PFSK-1 (cell line): Measurements from ENCODE around the gene DIP2C.
A peak's percentile ranks its signal among the peaks of the same experiment; 100 is the strongest.

Experiments
- FOXP2 ChIP-seq: optimal IDR thresholded peaks from 2 replicates; pipeline ENCODE3; 2011; ENCODE audit warnings: borderline replicate concordance, control low read depth, inconsistent platforms; ENCODE audit not compliant: insufficient read depth; ENCODE audit errors: extremely low read length, extremely low read depth
- POLR2AphosphoS5 ChIP-seq: IDR thresholded peaks from 2 replicates; pipeline ENCODE4 v1.6.1; 2012; ENCODE audit warnings: low read depth, mild to moderate bottlenecking, control low read depth, low read length, moderate library complexity
- SIN3A ChIP-seq: IDR thresholded peaks from 2 replicates; pipeline ENCODE4 v1.6.1; 2012; ENCODE audit warnings: mild to moderate bottlenecking, low read length, moderate library complexity, borderline replicate concordance; ENCODE audit not compliant: insufficient read depth
- TAF1 ChIP-seq: IDR thresholded peaks from 2 replicates; pipeline ENCODE4 v1.6.1; 2012; ENCODE audit warnings: low read length, control low read depth, borderline replicate concordance; ENCODE audit not compliant: insufficient read depth
- TF ChIP-seq, protein P1 (sequence below), 2 experiments: IDR thresholded peaks; 2 replicates each; pipeline versions ENCODE4 v1.6.1 to v1.8.0; 2011 to 2012; ENCODE audit warnings: low read depth in 2 of 2, low read length in 2 of 2, control low read depth in 1 of 2, inconsistent platforms in 1 of 2, mild to moderate bottlenecking in 1 of 2, moderate library complexity in 1 of 2; ENCODE audit not compliant: insufficient read depth in 1 of 2

The DIP2C gene

DNA sequence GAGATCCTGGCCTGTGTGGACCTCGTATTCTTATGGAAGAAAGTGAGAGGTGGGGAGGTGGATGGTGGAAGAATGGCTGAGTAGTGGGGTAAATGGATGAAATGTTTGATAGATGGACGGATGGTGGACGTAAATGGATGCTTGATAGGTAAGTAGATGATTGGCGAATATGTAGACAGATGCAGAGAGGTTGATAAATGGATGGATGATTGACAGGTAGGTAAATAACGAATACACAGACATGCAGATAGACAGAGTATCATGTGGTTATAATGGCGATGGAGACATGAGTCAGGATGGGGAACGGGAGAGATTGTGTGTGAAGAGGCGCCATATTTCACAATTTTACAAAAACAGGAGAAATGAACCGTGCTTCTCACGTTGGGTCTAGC lies 219.5 kb downstream of the DIP2C start:
- TF ChIP-seq TAF1 (no peak), FOXP2 (no peak), SIN3A (no peak), POLR2AphosphoS5 (no peak)
- TF ChIP-seq, protein P1, sequence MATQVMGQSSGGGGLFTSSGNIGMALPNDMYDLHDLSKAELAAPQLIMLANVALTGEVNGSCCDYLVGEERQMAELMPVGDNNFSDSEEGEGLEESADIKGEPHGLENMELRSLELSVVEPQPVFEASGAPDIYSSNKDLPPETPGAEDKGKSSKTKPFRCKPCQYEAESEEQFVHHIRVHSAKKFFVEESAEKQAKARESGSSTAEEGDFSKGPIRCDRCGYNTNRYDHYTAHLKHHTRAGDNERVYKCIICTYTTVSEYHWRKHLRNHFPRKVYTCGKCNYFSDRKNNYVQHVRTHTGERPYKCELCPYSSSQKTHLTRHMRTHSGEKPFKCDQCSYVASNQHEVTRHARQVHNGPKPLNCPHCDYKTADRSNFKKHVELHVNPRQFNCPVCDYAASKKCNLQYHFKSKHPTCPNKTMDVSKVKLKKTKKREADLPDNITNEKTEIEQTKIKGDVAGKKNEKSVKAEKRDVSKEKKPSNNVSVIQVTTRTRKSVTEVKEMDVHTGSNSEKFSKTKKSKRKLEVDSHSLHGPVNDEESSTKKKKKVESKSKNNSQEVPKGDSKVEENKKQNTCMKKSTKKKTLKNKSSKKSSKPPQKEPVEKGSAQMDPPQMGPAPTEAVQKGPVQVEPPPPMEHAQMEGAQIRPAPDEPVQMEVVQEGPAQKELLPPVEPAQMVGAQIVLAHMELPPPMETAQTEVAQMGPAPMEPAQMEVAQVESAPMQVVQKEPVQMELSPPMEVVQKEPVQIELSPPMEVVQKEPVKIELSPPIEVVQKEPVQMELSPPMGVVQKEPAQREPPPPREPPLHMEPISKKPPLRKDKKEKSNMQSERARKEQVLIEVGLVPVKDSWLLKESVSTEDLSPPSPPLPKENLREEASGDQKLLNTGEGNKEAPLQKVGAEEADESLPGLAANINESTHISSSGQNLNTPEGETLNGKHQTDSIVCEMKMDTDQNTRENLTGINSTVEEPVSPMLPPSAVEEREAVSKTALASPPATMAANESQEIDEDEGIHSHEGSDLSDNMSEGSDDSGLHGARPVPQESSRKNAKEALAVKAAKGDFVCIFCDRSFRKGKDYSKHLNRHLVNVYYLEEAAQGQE (IDR thresholded peaks at IDR 0.05; ENCODE audit: insufficient read depth in 1 of 2, low read depth in 2 of 2, low read length in 2 of 2) = no peak

DNA sequence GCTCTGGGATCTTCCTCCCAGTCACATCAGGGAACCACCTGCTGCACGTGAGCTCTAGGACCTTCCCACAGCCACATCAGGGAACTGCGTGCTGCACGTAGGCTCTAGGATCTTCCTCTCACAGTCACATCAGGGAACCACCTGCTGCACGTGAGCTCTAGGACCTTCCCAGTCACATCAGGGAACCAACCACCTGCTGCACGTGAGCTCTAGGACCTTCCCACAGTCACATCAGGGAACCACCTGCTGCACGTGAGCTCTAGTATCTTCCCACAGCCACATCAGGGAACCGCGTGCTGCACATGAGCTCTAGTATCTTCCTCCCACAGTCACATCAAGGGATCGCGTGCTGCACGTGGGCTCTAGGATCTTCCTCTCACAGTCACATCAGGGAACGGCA lies 229.7 kb downstream of the DIP2C start:
- TF ChIP-seq TAF1 = no peak
- no peak for TF ChIP-seq SIN3A
- no peak for TF ChIP-seq FOXP2
- TF ChIP-seq, protein P1 (IDR thresholded peaks at IDR 0.05; ENCODE audit: insufficient read depth in 1 of 2, low read depth in 2 of 2, low read length in 2 of 2) = no peak
- TF ChIP-seq POLR2AphosphoS5 = no peak

DNA sequence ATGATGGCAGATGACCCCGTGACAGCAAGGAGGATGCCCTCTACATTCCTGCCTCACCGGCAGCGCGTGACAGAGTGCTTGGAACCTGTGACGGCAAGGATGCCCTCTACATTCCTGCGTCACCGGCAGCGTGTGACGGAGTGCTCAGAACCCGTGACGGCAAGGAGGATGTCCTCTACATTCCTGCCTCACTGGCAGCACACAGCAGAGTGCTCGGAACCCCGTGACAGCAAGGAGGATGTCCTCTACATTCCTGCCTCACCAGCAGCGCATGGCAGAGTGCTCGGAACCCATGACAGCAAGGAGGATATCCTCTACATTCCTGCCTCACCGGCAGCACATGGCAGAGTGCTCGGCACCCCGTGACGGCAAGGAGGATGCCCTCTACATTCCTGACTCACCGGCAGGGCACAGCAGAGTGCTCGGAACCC lies 231.0 kb downstream of the DIP2C start:
- TF ChIP-seq SIN3A (no peak), TAF1 (no peak), FOXP2 (no peak), POLR2AphosphoS5 (no peak)
- TF ChIP-seq, protein P1 (IDR thresholded peaks at IDR 0.05; ENCODE audit: insufficient read depth in 1 of 2, low read depth in 2 of 2, low read length in 2 of 2) = no peak

DNA sequence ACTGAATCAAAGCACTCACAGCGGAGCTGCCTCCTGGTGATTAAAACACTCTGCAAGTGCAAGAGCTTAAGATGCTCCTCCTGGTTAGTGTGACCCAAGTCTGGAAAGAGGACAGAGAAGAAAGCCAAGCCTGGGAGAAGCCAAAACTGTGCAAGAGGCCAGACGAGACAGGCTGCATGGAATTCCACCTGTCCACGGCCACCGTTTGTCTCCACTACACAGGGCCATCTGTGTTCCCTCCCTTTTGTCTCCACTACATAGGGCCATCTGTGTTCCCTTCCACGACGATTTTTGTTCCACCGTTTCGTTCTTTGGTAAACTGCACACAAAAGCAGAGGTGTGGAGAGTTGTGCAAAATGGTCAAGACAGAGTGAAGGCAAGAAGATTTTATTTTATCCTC lies 233.0 kb downstream of the DIP2C start:
- TF ChIP-seq TAF1 (no peak), SIN3A (no peak), POLR2AphosphoS5 (no peak)
- TF ChIP-seq, protein P1 (IDR thresholded peaks at IDR 0.05; ENCODE audit: insufficient read depth in 1 of 2, low read depth in 2 of 2, low read length in 2 of 2) = no peak

DNA sequence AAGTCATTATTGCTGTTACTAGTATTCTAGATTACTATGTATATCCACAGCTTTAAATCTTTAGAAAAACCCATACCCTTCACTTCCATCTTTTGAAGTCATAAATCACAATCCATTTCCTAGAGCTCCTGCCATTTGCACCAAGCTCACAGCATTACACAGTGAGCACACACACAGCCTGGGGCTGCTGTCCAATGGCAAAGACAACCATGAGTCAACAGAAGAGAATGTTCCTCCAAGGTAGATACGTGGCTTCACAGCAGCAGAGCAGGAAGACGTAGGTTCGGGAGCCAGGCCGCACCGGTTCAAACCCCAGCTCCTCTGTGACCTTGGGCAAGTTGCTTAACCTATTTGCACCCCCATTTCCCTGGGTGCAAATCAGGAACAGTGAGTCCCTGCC lies 234.6 kb downstream of the DIP2C start:
- TF ChIP-seq, protein P1 (IDR thresholded peaks at IDR 0.05; ENCODE audit: insufficient read depth in 1 of 2, low read depth in 2 of 2, low read length in 2 of 2) = peak; percentile 30 to 77; a peak in 2 of 4 replicates
- TF ChIP-seq POLR2AphosphoS5 = no peak
